ENCODE results near the gene WEE2. TPM values are rescaled to one million over a fixed set of nuclear protein-coding genes. Genes with fewer than 3 reads are reported as not detected.

The WEE2 gene
- total RNA-seq, 1 donor from 2014 or later = not detected

DNA sequence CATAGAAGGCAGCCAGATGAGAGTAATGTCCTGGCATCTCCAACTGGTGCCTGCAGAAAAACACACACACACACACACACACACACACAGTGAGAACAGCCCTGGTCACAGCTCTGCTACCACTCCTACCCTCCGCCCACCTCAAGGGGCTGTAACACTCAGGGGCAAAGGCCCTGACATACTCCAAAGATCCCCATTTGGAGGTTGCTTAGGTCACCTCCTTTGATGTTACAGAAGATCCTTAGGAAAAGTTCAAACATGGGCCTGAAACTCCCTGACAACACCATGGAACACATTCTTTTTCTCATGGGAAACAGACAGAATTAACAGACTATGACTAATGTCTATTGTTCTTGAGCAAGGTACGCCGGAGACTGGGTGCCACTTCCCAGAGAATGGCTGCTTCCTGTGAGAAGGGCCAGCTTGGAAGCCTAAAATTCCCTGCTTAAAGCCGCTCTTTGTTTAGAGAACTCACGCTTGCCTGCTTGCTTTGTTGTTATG, 33.9 kb upstream of the WEE2 start:
- Histone ChIP-seq H3K4me3 (no peak overlapping the region), H3K36me3 (peaks cover 0 to 23% of the 10 kb centered on the region in 2 donors), H3K27ac (peak overlapping the region; percentile 20), H3K4me1 (no peaks in the 10 kb centered on the region), H3K27me3 (no peaks in the 10 kb centered on the region), H3K9me3 (no peaks in the 10 kb centered on the region)
- intact Hi-C loops (cut with DNase I) = no loop called here
- no peak for DNase-seq (ENCODE audit: extremely low spot score in 2 of 2)
- no peak for TF ChIP-seq CTCF (IDR thresholded peaks at IDR 0.05)
- peak in 1 of 2 donors; percentile 34 for TF ChIP-seq POLR2AphosphoS5 (IDR thresholded peaks at IDR 0.05; ENCODE audit: insufficient read depth in 1 of 2, low read depth in 1 of 2)
- TF ChIP-seq POLR2A (IDR thresholded peaks at IDR 0.05) = no peak

- Histone ChIP-seq H3K27me3 (no peaks in the 10 kb centered on the region), H3K4me1 (no peaks in the 10 kb centered on the region), H3K4me3 (no peak overlapping the region), H3K27ac (peak overlapping the region; percentile 20), H3K36me3 (peaks cover 0 to 23% of the 10 kb centered on the region in 2 donors), H3K9me3 (no peaks in the 10 kb centered on the region)
- TF ChIP-seq POLR2AphosphoS5 (IDR thresholded peaks at IDR 0.05; ENCODE audit: insufficient read depth in 1 of 2, low read depth in 1 of 2) = no peak
- no peak for TF ChIP-seq POLR2A (IDR thresholded peaks at IDR 0.05)
- TF ChIP-seq CTCF (IDR thresholded peaks at IDR 0.05) = no peak
- no peak for DNase-seq (ENCODE audit: extremely low spot score in 2 of 2)
- intact Hi-C loops (cut with DNase I) = no loop called here
These were observed 33.5 kb upstream of the WEE2 start for GRCh38 chr7:141674702-141675101.

GRCh38 chr7:141675436-141676215, 32.5 kb upstream of the WEE2 start:
- Histone ChIP-seq H3K27ac (no peak overlapping the region), H3K9me3 (no peaks in the 10 kb centered on the region), H3K36me3 (peaks cover 0 to 18% of the 10 kb centered on the region in 2 donors), H3K4me1 (no peaks in the 10 kb centered on the region), H3K27me3 (no peaks in the 10 kb centered on the region), H3K4me3 (no peak overlapping the region)
- no peak for DNase-seq (ENCODE audit: extremely low spot score in 2 of 2)
- TF ChIP-seq CTCF (IDR thresholded peaks at IDR 0.05) (no peak), POLR2A (IDR thresholded peaks at IDR 0.05) (no peak), POLR2AphosphoS5 (IDR thresholded peaks at IDR 0.05; ENCODE audit: insufficient read depth in 1 of 2, low read depth in 1 of 2) (no peak)
- intact Hi-C loops (cut with DNase I) = no loop called here

DNA sequence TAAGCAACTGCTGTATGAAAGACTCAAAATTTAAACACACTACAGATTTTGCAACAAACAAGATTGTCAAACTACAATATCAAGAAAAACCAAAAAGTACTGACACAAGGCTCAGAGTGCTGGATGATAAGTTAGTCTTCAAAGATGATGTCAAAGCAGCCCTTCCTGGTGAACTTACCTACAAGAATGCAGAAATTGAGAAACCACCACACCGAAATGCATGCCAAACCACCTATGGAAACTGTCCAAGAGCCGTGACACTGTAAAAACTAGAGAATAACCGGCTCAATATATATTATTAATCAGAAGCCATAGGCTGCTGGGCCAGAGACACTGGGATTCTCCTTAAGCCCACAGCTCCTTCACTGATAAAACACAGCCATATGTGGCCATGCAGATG, 31.5 kb upstream of the WEE2 start:
- DNase-seq (ENCODE audit: extremely low spot score in 2 of 2) = no peak
- H3K27me3 ChIP-seq = no peaks in the 10 kb centered on the region
- TF ChIP-seq CTCF (IDR thresholded peaks at IDR 0.05) (no peak), POLR2A (IDR thresholded peaks at IDR 0.05) (no peak), POLR2AphosphoS5 (IDR thresholded peaks at IDR 0.05; ENCODE audit: insufficient read depth in 1 of 2, low read depth in 1 of 2) (no peak)
- no peaks in the 10 kb centered on the region for H3K4me1 ChIP-seq
- H3K9me3 ChIP-seq = no peaks in the 10 kb centered on the region
- peaks cover 0 to 9% of the 10 kb centered on the region in 2 donors for H3K36me3 ChIP-seq
- no peak overlapping the region for H3K27ac ChIP-seq
- H3K4me3 ChIP-seq = no peak overlapping the region
- intact Hi-C loops (cut with DNase I) = no loop called here

DNA sequence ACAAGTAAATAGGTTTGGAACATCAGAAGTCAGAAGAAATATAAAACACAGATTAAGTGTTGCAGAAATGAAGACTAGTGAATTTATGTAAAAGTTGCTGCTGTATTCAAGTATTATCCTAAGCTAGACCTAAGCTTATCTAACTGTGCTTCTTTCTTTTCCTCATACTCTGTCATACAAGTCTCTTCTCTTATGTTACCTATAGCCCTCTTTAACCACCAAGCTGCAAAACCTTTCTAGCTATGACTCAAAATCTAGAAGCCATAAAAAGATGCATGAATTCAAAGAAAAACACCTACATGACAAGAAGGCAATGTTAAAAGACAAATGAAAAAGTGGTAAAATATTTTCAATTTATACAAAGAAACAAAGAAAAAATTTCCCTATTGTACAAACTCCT, 29.1 kb upstream of the WEE2 start:
- H3K27ac ChIP-seq = no peak overlapping the region
- no peak overlapping the region for H3K4me3 ChIP-seq
- no peaks in the 10 kb centered on the region for H3K27me3 ChIP-seq
- DNase-seq (ENCODE audit: extremely low spot score in 2 of 2) = no peak
- no peaks in the 10 kb centered on the region for H3K9me3 ChIP-seq
- H3K4me1 ChIP-seq = no peaks in the 10 kb centered on the region
- TF ChIP-seq POLR2A (IDR thresholded peaks at IDR 0.05) (no peak), CTCF (IDR thresholded peaks at IDR 0.05) (no peak), POLR2AphosphoS5 (IDR thresholded peaks at IDR 0.05; ENCODE audit: insufficient read depth in 1 of 2, low read depth in 1 of 2) (no peak)
- no peaks in the 10 kb centered on the region for H3K36me3 ChIP-seq
- intact Hi-C loops (cut with DNase I) = no loop called here
